ENCODE data around the gene VAV2.
"Not testable (repeated sequence)": the region's sequence is repeated elsewhere in the genome, so short reads cannot be mapped to it uniquely, and the experiment has no call there.

VAV2 gene

DNA sequence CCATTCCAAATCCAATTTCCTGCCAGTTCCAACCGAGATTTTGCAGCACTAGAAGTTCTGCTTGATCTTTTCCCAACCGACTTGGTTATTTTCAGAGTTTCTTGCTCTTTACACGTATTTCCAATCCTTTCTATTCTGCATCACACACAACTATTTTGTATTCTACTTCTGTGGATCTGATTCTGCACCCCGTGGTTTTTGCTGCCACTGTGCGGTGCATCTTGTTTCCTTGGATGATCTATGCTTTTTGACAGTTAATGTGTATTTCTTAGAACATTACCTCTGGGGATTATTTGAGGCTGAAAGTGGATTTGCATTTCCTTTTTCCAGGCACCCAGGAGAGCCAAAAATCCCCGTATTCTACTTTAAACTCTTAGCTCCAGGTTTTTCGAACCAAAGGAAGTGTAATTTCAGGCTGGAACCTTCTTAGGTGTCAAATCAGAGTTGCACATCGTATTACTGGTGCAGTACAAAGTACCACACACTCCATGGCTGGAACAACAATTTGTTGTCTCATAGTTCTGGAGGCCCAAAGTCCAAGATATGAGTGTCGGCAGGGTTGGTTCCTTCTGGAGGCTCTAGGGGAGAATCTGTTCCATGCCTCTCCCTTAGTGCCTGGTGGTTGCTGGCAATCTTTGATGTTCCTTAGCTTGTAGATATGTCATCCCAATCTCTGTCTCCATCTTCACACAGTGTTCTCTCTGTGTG lies 239.2 kb downstream of the VAV2 start:
- no peak overlapping the region for H3K4me3 ChIP-seq (ENCODE audit: severe bottlenecking)
- peaks cover 15% of the 10 kb centered on the region for H3K27me3 ChIP-seq (ENCODE audit: insufficient read depth, poor library complexity, severe bottlenecking)
- no peak for DNase-seq (ENCODE audit: low spot score)
- H3K27ac ChIP-seq (ENCODE audit: poor library complexity, severe bottlenecking), result no peak overlapping the region
- no peak for ATAC-seq (ENCODE audit: low read depth)
- no peaks in the 10 kb centered on the region for H3K4me1 ChIP-seq (ENCODE audit: insufficient read depth, poor library complexity, severe bottlenecking)
- H3K36me3 ChIP-seq (ENCODE audit: low read depth), result no peaks in the 10 kb centered on the region
- H3K9me3 ChIP-seq (ENCODE audit: severe bottlenecking), result no peaks in the 10 kb centered on the region
- TF ChIP-seq, protein P1, sequence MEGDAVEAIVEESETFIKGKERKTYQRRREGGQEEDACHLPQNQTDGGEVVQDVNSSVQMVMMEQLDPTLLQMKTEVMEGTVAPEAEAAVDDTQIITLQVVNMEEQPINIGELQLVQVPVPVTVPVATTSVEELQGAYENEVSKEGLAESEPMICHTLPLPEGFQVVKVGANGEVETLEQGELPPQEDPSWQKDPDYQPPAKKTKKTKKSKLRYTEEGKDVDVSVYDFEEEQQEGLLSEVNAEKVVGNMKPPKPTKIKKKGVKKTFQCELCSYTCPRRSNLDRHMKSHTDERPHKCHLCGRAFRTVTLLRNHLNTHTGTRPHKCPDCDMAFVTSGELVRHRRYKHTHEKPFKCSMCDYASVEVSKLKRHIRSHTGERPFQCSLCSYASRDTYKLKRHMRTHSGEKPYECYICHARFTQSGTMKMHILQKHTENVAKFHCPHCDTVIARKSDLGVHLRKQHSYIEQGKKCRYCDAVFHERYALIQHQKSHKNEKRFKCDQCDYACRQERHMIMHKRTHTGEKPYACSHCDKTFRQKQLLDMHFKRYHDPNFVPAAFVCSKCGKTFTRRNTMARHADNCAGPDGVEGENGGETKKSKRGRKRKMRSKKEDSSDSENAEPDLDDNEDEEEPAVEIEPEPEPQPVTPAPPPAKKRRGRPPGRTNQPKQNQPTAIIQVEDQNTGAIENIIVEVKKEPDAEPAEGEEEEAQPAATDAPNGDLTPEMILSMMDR (IDR thresholded peaks at IDR 0.05; ENCODE audit: poor library complexity, severe bottlenecking), result no peak

DNA sequence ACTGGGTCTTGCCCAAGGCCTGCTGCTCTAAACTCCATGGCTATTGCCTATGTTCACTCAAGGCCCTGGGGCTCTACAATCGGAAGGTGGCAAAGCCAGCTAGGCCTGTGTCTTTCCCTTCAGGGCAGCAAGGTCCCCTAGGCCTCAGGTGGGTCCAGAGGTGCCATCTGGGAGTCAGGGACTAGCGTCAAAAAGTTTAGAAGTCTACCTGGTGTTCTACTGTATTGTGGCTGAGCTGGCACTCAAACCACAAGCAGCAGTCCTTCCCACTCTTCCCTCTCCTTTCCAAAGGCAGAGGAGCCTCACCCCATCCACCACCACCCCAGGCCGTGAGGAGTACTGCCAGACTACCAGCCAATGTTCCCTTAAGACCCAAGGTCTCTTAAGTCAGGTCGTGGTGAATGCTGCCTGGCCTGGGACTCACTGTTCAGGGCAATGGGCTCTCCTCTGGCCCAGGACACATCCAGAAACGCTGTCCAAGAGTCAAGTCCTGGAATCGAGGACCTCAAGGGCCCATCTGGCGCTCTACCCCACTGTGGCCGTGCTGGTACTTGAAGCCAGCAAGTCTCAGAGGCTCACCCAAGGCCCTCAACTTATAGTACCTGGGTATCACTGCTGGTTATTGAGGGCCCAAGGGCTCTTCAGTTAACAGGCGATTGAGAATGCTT lies 241.0 kb downstream of the VAV2 start:
- Histone ChIP-seq H3K4me1 (ENCODE audit: insufficient read depth, poor library complexity, severe bottlenecking) (no peaks in the 10 kb centered on the region), H3K4me3 (ENCODE audit: severe bottlenecking) (no peak overlapping the region), H3K27me3 (ENCODE audit: insufficient read depth, poor library complexity, severe bottlenecking) (peaks cover 15% of the 10 kb centered on the region), H3K9me3 (ENCODE audit: severe bottlenecking) (no peaks in the 10 kb centered on the region), H3K36me3 (ENCODE audit: low read depth) (no peaks in the 10 kb centered on the region), H3K27ac (ENCODE audit: poor library complexity, severe bottlenecking) (no peak overlapping the region)
- TF ChIP-seq, protein P1 (IDR thresholded peaks at IDR 0.05; ENCODE audit: poor library complexity, severe bottlenecking), result no peak
- peak; percentile 16; the same call in 1 of the 3 replicates for ATAC-seq (ENCODE audit: low read depth)
- DNase-seq (ENCODE audit: low spot score), result peak; percentile 23

DNA sequence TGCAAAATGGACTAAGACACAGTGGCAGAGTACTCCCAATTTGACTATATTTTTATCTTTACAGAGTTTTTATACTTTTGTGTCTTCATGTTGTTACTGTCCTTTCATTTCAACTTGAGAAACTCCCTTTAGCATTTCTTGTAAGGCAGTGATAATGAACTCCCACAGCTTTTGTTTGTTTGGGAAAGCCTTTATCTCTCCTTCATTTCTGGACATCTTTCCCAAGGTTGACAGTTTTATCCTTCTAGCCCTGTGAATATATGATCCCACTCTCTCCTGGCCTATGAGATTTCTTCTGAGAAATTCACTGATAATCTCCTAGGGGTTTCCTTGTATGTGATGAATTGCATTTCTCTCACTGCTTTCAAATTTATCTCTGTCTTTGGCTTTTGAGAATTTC lies 244.8 kb downstream of the VAV2 start:
- no peaks in the 10 kb centered on the region for H3K9me3 ChIP-seq (ENCODE audit: severe bottlenecking)
- no peak for DNase-seq (ENCODE audit: low spot score)
- ATAC-seq (ENCODE audit: low read depth), result no peak
- no peak overlapping the region for H3K27ac ChIP-seq (ENCODE audit: poor library complexity, severe bottlenecking)
- no peak overlapping the region for H3K4me3 ChIP-seq (ENCODE audit: severe bottlenecking)
- TF ChIP-seq, protein P1 (IDR thresholded peaks at IDR 0.05; ENCODE audit: poor library complexity, severe bottlenecking), result no peak
- peaks cover 24% of the 10 kb centered on the region for H3K27me3 ChIP-seq (ENCODE audit: insufficient read depth, poor library complexity, severe bottlenecking)
- H3K36me3 ChIP-seq (ENCODE audit: low read depth), result no peaks in the 10 kb centered on the region
- H3K4me1 ChIP-seq (ENCODE audit: insufficient read depth, poor library complexity, severe bottlenecking), result no peaks in the 10 kb centered on the region

DNA sequence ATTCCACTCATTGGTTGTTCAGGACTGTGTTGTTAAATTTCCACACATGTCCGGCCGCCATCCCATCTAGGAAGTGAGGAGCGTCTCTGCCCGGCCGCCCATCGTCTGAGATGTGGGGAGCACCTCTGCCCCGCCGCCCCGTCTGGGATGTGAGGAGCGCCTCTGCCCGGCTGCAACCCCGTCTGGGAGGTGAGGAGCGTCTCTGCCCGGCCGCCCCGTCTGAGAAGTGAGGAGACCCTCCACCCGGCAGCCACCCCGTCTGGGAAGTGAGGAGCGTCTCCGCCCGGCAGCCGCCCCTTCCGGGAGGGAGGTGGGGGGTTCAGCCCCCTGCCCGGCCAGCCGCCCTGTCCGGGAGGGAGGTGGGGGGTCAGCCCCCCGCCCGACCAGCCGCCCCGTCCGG lies 247.6 kb downstream of the VAV2 start:
- peaks cover 22% of the 10 kb centered on the region for H3K27me3 ChIP-seq (ENCODE audit: insufficient read depth, poor library complexity, severe bottlenecking)
- not testable (repeated sequence) for DNase-seq (ENCODE audit: low spot score); H3K27ac ChIP-seq (ENCODE audit: poor library complexity, severe bottlenecking); H3K9me3 ChIP-seq (ENCODE audit: severe bottlenecking); ATAC-seq (ENCODE audit: low read depth); H3K36me3 ChIP-seq (ENCODE audit: low read depth); H3K4me1 ChIP-seq (ENCODE audit: insufficient read depth, poor library complexity, severe bottlenecking); H3K4me3 ChIP-seq (ENCODE audit: severe bottlenecking)

DNA sequence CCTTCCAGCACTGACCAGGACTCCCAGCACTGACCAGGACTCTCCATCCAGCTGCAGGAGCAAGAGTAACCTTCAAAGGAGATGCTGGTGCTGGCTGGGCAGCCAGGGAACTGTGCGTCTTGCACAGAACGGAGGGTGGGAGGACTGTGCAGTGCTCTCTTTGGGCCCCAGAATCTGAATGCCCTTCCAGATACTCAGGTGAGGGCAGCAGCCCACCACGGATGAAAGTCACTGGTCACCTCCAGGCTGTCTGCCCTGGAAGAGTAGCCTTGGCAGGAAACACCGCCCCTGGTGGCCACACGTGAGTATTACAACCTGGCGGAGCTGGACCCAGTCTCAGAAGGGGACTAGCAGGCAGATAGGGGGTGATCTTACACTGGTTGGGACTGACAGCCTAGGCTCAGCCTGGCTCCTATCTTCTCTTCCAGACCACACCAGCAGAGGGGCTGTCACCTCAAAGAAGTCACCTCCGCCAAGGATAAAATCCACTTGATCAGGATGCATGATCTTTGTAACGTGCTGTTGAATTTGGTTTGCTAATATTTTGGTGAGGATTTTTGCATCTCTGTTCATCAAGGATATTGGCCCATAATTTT lies 249.2 kb downstream of the VAV2 start:
- no peak overlapping the region for H3K27ac ChIP-seq (ENCODE audit: poor library complexity, severe bottlenecking)
- no peak overlapping the region for H3K4me3 ChIP-seq (ENCODE audit: severe bottlenecking)
- no peaks in the 10 kb centered on the region for H3K4me1 ChIP-seq (ENCODE audit: insufficient read depth, poor library complexity, severe bottlenecking)
- H3K27me3 ChIP-seq (ENCODE audit: insufficient read depth, poor library complexity, severe bottlenecking), result peaks cover 9% of the 10 kb centered on the region
- DNase-seq (ENCODE audit: low spot score) (peak; percentile 50), ATAC-seq (ENCODE audit: low read depth) (peak; percentile 88)
- H3K36me3 ChIP-seq (ENCODE audit: low read depth), result no peaks in the 10 kb centered on the region
- TF ChIP-seq, protein P1 (IDR thresholded peaks at IDR 0.05; ENCODE audit: poor library complexity, severe bottlenecking), result peak; percentile 95
- H3K9me3 ChIP-seq (ENCODE audit: severe bottlenecking), result no peaks in the 10 kb centered on the region
